ENCODE results near the gene OR9G4.

OR9G4 gene

DNA sequence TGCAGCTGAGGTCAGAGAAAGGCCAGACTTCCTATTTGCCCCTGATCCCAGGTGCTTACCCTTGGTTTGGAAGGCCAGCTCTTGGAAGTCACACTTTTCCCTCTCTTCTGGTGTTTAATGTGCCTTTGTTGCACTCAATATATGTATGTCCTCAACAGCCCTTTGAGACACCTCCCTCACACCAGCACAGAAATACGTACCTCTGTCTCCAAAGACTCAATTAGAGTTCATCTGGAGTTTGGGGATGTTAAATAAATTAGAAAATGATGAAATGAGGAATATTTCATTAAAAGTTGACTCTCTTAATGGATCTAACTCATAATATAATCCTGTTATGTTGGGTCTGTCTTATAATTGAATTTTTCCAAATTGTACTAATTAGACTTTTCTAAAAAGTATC, at the start of gene OR9G4:
Gene OR9G4 (minus strand): TSS at position 101 of the 400 bp plus-strand sequence. CDS start 4,931 bp downstream, outside the sequence.
- no peak for DNase-seq (ENCODE audit: low read depth in 2 of 2)

DNA sequence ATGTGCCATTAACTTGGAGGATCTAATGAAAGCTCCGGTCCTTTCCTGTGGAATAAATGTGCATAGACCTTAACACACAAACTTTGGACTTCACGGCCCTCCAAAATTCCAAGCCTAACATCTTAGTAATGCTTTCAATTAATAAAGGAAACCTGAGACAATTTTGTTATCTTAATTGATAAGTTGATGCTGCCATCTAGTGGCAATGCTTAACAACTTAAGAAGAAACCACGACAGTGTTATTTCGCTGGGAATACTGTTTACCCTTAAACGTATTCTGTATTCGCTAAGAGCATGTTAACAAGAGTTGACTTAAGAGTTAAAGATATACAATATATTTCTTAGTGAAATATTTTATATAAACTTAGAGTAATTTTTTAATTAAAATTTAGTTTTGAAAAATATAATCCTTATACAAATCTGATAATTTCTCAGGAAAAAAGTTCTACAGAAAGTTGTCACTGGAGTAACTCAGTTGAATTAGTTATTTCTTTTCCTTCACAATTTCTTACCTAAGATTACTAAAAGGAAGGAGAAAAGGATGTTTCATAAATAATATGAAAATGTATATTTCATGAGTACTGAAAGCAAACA, 35.0 kb upstream of the OR9G4 start:
- no peak for DNase-seq (ENCODE audit: low read depth in 2 of 2)

- DNase-seq (ENCODE audit: low read depth in 2 of 2) = no peak
Measured at GRCh38 chr11:56782167-56782847, 33.8 kb upstream of the OR9G4 start.

DNA sequence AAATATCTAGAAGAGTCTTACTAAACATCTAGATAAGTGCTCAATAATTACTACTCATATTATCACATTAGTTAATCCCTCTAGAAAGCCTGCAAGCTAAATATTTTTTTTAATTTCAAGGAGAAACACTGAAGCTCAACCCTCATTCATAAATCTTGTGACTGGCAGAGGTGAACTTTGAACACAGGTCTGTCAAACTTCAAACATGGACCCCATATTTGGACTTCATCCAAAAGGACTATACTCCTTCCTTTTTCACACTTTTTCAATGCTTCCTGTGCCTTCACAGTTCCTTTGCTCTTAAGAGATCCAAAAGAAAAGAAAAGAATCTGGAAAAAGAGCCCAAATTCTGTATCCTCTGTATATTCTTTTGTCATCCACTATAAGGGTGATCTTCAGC, 28.3 kb upstream of the OR9G4 start:
- DNase-seq (ENCODE audit: low read depth in 2 of 2) = no peak

DNA sequence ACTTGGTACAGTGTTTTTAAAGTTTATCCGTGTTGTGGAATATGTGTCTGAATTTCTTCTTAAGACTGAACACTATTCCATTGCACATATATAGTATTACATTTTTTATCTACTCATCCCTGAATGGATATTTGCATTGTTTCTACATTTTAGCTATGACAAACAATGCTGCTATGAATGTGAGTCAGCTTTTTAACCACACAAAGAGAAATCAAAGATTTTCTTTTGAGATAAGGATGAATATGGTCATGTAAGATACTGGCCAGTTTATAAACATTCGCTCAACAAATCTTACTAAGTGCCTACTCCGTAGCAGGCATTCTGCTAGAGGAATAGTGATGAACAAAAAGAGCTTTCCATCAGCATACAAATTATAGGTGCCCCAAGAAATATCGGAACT, 16.5 kb upstream of the OR9G4 start:
- DNase-seq (ENCODE audit: low read depth in 2 of 2) = no peak

GRCh38 chr11:56751480-56751879, 3.0 kb upstream of the OR9G4 start:
- no peak for DNase-seq (ENCODE audit: low read depth in 2 of 2)

DNA sequence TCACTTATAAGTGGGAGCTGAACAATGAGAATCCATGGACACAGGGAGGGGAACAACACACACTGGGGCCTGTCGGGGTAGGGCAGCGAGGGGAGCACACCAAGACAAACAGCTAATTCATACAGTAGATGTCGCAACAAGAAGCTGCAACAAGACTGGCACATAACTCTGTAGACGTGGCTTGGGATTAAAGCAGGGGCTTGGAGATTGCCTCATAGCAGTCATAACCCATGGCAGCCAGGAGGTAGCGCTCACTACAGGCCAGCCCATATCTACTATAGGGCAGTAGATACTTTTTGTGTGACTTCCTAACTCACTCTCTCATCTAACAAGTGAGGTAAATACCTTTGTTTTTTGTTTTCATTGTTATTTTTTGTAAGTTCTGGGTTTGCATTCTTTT, 1.7 kb upstream of the OR9G4 start:
- DNase-seq (ENCODE audit: low read depth in 2 of 2) = no peak

- DNase-seq (ENCODE audit: low read depth in 2 of 2) = no peak
Measured at GRCh38 chr11:56740886-56741285, 7.6 kb downstream of the OR9G4 start.

DNA sequence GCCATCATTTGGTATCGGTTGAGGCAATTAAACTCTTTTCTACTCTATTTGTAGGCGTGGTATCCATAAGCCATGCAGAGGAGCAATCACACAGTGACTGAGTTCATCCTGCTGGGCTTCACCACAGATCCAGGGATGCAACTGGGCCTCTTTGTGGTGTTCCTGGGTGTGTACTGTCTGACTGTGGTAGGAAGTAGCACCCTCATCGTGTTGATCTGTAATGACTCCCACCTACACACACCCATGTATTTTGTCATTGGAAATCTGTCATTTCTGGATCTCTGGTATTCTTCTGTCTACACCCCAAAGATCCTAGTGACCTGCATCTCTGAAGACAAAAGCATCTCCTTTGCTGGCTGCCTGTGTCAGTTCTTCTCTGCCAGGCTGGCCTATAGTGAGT, 8.4 kb downstream of the OR9G4 start:
- DNase-seq (ENCODE audit: low read depth in 2 of 2) = no peak

- no peak for DNase-seq (ENCODE audit: low read depth in 2 of 2)
Measured at GRCh38 chr11:56720513-56720912, 28.0 kb downstream of the OR9G4 start.

- DNase-seq (ENCODE audit: low read depth in 2 of 2) = no peak
Measured at GRCh38 chr11:56716379-56716854, 32.1 kb downstream of the OR9G4 start.

- DNase-seq (ENCODE audit: low read depth in 2 of 2) = no peak
Measured at GRCh38 chr11:56714206-56714605, 34.3 kb downstream of the OR9G4 start.

DNA sequence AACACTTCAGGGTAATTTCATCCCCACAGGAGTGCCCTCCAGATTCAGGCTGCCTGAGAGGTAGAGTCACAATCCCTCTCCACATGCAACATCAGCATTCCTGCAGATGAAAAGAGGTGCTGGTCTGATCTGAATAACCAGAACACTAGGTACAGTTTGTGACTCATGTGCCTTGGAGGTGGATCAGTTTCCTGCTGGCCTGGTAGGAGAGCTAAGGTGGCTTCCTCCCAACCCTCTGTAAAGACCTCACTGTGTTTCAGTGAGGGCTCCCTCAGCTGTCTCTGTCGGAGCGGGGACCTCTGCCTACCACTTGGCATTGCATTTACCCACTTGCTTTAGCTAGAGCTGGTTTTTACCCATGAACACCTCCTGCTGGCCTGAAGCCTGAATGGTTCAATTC, 42.0 kb downstream of the OR9G4 start:
- no peak for DNase-seq (ENCODE audit: low read depth in 2 of 2)

- DNase-seq (ENCODE audit: low read depth in 2 of 2) = no peak
Measured at GRCh38 chr11:56705784-56706396, 42.6 kb downstream of the OR9G4 start.

GRCh38 chr11:56700914-56701485, 47.5 kb downstream of the OR9G4 start:
- no peak for DNase-seq (ENCODE audit: low read depth in 2 of 2)

- no peak for DNase-seq (ENCODE audit: low read depth in 2 of 2)
Measured at GRCh38 chr11:56700242-56700913, 48.1 kb downstream of the OR9G4 start.

DNA sequence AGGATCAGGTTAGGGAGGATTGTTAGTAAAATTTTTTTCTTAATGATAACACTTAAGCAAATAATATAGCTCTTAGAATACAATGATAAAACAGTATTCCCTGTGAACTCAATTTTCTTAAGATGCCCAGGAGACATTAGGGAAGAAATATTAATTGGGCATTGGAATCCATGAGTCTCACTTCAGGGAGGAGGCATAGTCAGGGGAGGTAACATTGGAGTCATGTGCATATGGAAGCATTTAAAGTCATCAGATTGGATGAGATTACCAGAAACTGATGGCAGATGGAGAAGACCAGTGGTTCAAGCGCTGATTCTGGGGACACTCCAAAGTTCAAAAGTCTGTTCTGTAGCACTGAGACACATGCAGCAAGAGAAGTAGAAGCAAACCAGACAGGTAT, 49.7 kb downstream of the OR9G4 start, which contains the start of gene OR9G1:
Gene OR9G1 (plus strand): TSS at position 301 of the 400 bp plus-strand sequence. CDS start 1,293 bp downstream, outside the sequence.
- no peak for DNase-seq (ENCODE audit: low read depth in 2 of 2)

DNA sequence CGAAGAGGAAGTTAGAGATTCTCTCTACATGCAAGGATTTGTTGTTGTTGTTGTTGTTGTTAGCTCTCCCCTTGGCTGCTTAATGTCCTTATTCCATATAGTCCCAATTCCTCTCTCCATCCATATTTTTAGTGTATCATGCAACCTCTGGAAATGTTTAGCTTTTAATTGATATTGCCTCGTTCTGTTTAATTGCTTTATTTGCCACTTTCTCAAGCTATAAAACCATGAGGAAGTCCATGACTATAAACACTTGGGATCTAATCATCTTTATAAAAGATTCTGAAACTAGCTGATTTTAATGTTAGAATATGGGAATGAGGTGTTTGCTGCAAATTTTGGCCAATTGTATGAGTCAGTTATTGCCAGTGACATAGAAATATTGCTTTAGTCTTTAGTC, 55.1 kb downstream of the OR9G4 start:
- DNase-seq (ENCODE audit: low read depth in 2 of 2) = no peak

Data from stimulated activated CD4-positive, alpha-beta T cell treated with anti-CD3 and anti-CD28 coated beads, Interleukin-12 subunit alpha, Interleukin-12 subunit beta, amount 100 ng/mL, for 24 hours (primary cell).